Measurements from ENCODE around the gene CASP3.
"Not testable (repeated sequence)": the region's sequence is repeated elsewhere in the genome, so short reads cannot be mapped to it uniquely, and the experiment has no call there.

GRCh38 chr4:184591747-184592270 lies 57.4 kb downstream of the CASP3 start:
- not testable (repeated sequence) for TF ChIP-seq POLR2A, SPI1 (IDR thresholded peaks at IDR 0.05; ENCODE audit: low read depth, low read length)

Measured in GM12891 (cell line).